Lower leg skin (tissue), 3 donors: ENCODE measurements around the gene SYT1.

Experiments
- POLR2A ChIP-seq, 2 donors: fragments of 450-650 bp; IDR thresholded peaks; one replicate each; pipeline ENCODE4 v1.6.1; 2016 to 2017; ENCODE audit warnings: antibody characterized with exemption in 2 of 2, mild to moderate bottlenecking in 1 of 2, moderate library complexity in 1 of 2
- TF ChIP-seq, protein P1 (sequence below), 3 donors: fragments of 450-650 bp; IDR thresholded peaks; one replicate each; pipeline ENCODE4 v1.5.1; 2016; ENCODE audit warnings: antibody characterized with exemption in 3 of 3, mild to moderate bottlenecking in 3 of 3, moderate library complexity in 2 of 3

GRCh38 chr12:79364197-79364596 lies 499.6 kb downstream of the SYT1 start:
- TF ChIP-seq, protein P1, sequence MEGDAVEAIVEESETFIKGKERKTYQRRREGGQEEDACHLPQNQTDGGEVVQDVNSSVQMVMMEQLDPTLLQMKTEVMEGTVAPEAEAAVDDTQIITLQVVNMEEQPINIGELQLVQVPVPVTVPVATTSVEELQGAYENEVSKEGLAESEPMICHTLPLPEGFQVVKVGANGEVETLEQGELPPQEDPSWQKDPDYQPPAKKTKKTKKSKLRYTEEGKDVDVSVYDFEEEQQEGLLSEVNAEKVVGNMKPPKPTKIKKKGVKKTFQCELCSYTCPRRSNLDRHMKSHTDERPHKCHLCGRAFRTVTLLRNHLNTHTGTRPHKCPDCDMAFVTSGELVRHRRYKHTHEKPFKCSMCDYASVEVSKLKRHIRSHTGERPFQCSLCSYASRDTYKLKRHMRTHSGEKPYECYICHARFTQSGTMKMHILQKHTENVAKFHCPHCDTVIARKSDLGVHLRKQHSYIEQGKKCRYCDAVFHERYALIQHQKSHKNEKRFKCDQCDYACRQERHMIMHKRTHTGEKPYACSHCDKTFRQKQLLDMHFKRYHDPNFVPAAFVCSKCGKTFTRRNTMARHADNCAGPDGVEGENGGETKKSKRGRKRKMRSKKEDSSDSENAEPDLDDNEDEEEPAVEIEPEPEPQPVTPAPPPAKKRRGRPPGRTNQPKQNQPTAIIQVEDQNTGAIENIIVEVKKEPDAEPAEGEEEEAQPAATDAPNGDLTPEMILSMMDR (IDR thresholded peaks at IDR 0.05): no peak
- no peak for TF ChIP-seq POLR2A (IDR thresholded peaks at IDR 0.05)
